ENCODE data around the gene ARSB.

GRCh38 chr5:78895616-78896015 lies 89.5 kb downstream of the ARSB start:
- no peak for TF ChIP-seq EZH2 (IDR thresholded peaks at IDR 0.05; ENCODE audit: insufficient read depth, poor library complexity, severe bottlenecking)
- no peak for TF ChIP-seq EZH2phosphoT487 (IDR thresholded peaks at IDR 0.05; ENCODE audit: insufficient read depth, low read depth)
